Liver (tissue), 9 donors: ENCODE measurements around the gene MST1R. TPM values are rescaled to one million over a fixed set of nuclear protein-coding genes. Genes with fewer than 3 reads are reported as not detected.

Experiments
- DNase-seq: peaks from one replicate; pipeline ENCODE4 v3.0.0-alpha.2; 2017; ENCODE audit warnings: low spot score
- H3K27ac ChIP-seq, 2 donors: one replicate each; pipeline ENCODE4 v1.7.0; 2013; ENCODE audit warnings: inconsistent platforms in 2 of 2, low read length in 2 of 2, control low read depth in 1 of 2, low read depth in 1 of 2, mild to moderate bottlenecking in 1 of 2
- H3K27me3 ChIP-seq, 4 donors: one replicate each; pipeline versions ENCODE4 v1.6.1 to v1.7.0; 2013; ENCODE audit warnings: low read length in 3 of 4, inconsistent platforms in 1 of 4, mild to moderate bottlenecking in 1 of 4, moderate library complexity in 1 of 4; ENCODE audit not compliant: control insufficient read depth in 4 of 4, insufficient read depth in 4 of 4
- H3K36me3 ChIP-seq, 4 donors: one replicate each; pipeline versions ENCODE4 v1.6.1 to v1.7.0; 2013; ENCODE audit warnings: low read length in 3 of 4, mild to moderate bottlenecking in 3 of 4, low read depth in 1 of 4, moderate library complexity in 1 of 4; ENCODE audit not compliant: control insufficient read depth in 4 of 4, insufficient read depth in 3 of 4
- H3K4me1 ChIP-seq, 4 donors: one replicate each; pipeline versions ENCODE4 v1.6.1 to v1.7.0; 2013; ENCODE audit warnings: low read length in 3 of 4, mild to moderate bottlenecking in 3 of 4, moderate library complexity in 1 of 4; ENCODE audit not compliant: control insufficient read depth in 4 of 4, insufficient read depth in 4 of 4
- H3K4me3 ChIP-seq, 3 donors: one replicate each; pipeline versions ENCODE4 v1.6.1 to v1.7.0; 2013; ENCODE audit warnings: low read length in 3 of 3, control low read depth in 1 of 3, low read depth in 1 of 3, mild to moderate bottlenecking in 1 of 3
- H3K9ac ChIP-seq, 2 donors: one replicate each; pipeline ENCODE4 v1.7.0; 2013; ENCODE audit warnings: low read length in 2 of 2, mild to moderate bottlenecking in 2 of 2, moderate library complexity in 2 of 2, control low read depth in 1 of 2, low read depth in 1 of 2
- H3K9me3 ChIP-seq, 4 donors: one replicate each; pipeline versions ENCODE4 v1.6.1 to v1.7.0; 2013; ENCODE audit warnings: low read length in 3 of 4; ENCODE audit not compliant: control insufficient read depth in 4 of 4
- CTCF ChIP-seq: fragments of 150-350 bp; IDR thresholded peaks from 2 replicates; pipeline ENCODE4 v1.5.1; 2017; ENCODE audit warnings: improper control_type of control experiment, low read depth, low read length; ENCODE audit not compliant: missing input control
- EGR1 ChIP-seq, 2 donors: IDR thresholded peaks; 2 replicates each; pipeline ENCODE4 v1.6.1; 2016 to 2018; ENCODE audit warnings: antibody characterized with exemption in 2 of 2, low read depth in 2 of 2
- FOXA1 ChIP-seq: IDR thresholded peaks from 2 replicates; pipeline ENCODE4 v1.6.1; 2016; ENCODE audit warnings: antibody characterized with exemption
- FOXA2 ChIP-seq: IDR thresholded peaks from 2 replicates; pipeline ENCODE4 v1.6.1; 2016; ENCODE audit warnings: antibody characterized with exemption
- GABPA ChIP-seq, 2 donors: IDR thresholded peaks in 1 of 2; conservative IDR thresholded peaks in 1 of 2; 2 replicates each; pipeline ENCODE4 v1.6.1; 2016; ENCODE audit warnings: antibody characterized with exemption in 2 of 2, mild to moderate bottlenecking in 1 of 2, moderate library complexity in 1 of 2
- HNF4A ChIP-seq, 2 donors: conservative IDR thresholded peaks; 2 replicates each; pipeline ENCODE4 v1.6.1; 2016; ENCODE audit warnings: antibody characterized with exemption in 2 of 2, mild to moderate bottlenecking in 2 of 2
- JUND ChIP-seq, 2 donors: IDR thresholded peaks; 2 replicates each; pipeline ENCODE4 v1.6.1; 2016; ENCODE audit warnings: antibody characterized with exemption in 2 of 2
- NR2F2 ChIP-seq: IDR thresholded peaks from 2 replicates; pipeline ENCODE4 v1.6.1; 2016; ENCODE audit warnings: antibody characterized with exemption
- RXRA ChIP-seq, 2 donors: IDR thresholded peaks; 2 replicates each; pipeline ENCODE4 v1.6.1; 2017 to 2018; ENCODE audit warnings: antibody characterized with exemption in 2 of 2, mild to moderate bottlenecking in 1 of 2
- SP1 ChIP-seq: IDR thresholded peaks from 2 replicates; pipeline ENCODE4 v1.6.1; 2018; ENCODE audit warnings: antibody characterized with exemption, mild to moderate bottlenecking
- TAF1 ChIP-seq: conservative IDR thresholded peaks from 2 replicates; pipeline ENCODE4 v1.6.1; 2016; ENCODE audit warnings: antibody characterized with exemption, mild to moderate bottlenecking
- YY1 ChIP-seq: IDR thresholded peaks from 2 replicates; pipeline ENCODE4 v1.6.1; 2016; ENCODE audit warnings: antibody characterized with exemption, mild to moderate bottlenecking
- ZBTB33 ChIP-seq: IDR thresholded peaks from 2 replicates; pipeline ENCODE4 v1.6.1; 2016; ENCODE audit warnings: antibody characterized with exemption
- WGBS: extraction: QIAGEN DNeasy Blood & Tissue Kit; methylation state at CpG from one replicate; pipeline ENCODE4 v1.1.7; 2013; 5-methylcytosine and 5-hydroxymethylcytosine counted together
- polyA plus RNA-seq, 2 donors: library from polyadenylated mRNA; stranded (reverse) in 1 of 2; unstranded in 1 of 2; fragments of 200-250 nt in 1 of 2; fragments of >200 nt in 1 of 2; fragmentation: Nextera tagmentation in 1 of 2; extraction: Ambion mirVana in 1 of 2; gene quantifications; one replicate each; pipeline versions ENCODE4 v1.2.1 to v1.2.3, GENCODE V29; 2013 to 2015
- total RNA-seq, 2 donors: library from RNA; depleted of rRNA; stranded (reverse); fragments of >200 nt; gene quantifications; one replicate each; pipeline ENCODE4 v1.2.3, GENCODE V29; 2014
- TF ChIP-seq, protein P1 (sequence below): IDR thresholded peaks from 2 replicates; pipeline ENCODE4 v1.6.1; 2016; ENCODE audit warnings: antibody characterized with exemption
- TF ChIP-seq, protein P2 (sequence below): IDR thresholded peaks from 2 replicates; pipeline ENCODE4 v1.6.1; 2016; ENCODE audit warnings: antibody characterized with exemption, mild to moderate bottlenecking
- TF ChIP-seq, protein P3 (sequence below): IDR thresholded peaks from 2 replicates; pipeline ENCODE4 v1.6.1; 2016; ENCODE audit warnings: antibody characterized with exemption
- donor health status: healthy.
- donor health status: healthy.
- donor health status: healthy.
- donor health status: healthy.
- donor health status: healthy.

The MST1R gene
- total and polyA plus RNA-seq, 4 donors, result 0.10 to 0.56 (median 0.33) TPM

- Histone ChIP-seq H3K36me3 (no peaks in the 10 kb centered on the region), H3K9ac (no peak overlapping the region), H3K27me3 (peaks cover 0 to 4% (median 3%) of the 10 kb centered on the region in 4 donors), H3K9me3 (no peaks in the 10 kb centered on the region), H3K27ac (no peak overlapping the region), H3K4me3 (no peak overlapping the region), H3K4me1 (peaks cover 3 to 8% (median 6%) of the 10 kb centered on the region in 4 donors)
- DNase-seq, result no peak
- WGBS, result 58% methylated on average over 7 of the region's 7 CpGs
- TF ChIP-seq SP1, result no peak
- no peak for TF ChIP-seq HNF4A (conservative IDR thresholded peaks at IDR 0.05)
- no peak for TF ChIP-seq EGR1 (IDR thresholded peaks at IDR 0.05; ENCODE audit: low read depth in 2 of 2)
- no peak for TF ChIP-seq RXRA (IDR thresholded peaks at IDR 0.05)
- TF ChIP-seq, protein P1, sequence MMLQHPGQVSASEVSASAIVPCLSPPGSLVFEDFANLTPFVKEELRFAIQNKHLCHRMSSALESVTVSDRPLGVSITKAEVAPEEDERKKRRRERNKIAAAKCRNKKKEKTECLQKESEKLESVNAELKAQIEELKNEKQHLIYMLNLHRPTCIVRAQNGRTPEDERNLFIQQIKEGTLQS, result no peak
- TF ChIP-seq FOXA2, result no peak
- no peak for TF ChIP-seq TAF1
- no peak for TF ChIP-seq JUND (IDR thresholded peaks at IDR 0.05)
- TF ChIP-seq, protein P2, sequence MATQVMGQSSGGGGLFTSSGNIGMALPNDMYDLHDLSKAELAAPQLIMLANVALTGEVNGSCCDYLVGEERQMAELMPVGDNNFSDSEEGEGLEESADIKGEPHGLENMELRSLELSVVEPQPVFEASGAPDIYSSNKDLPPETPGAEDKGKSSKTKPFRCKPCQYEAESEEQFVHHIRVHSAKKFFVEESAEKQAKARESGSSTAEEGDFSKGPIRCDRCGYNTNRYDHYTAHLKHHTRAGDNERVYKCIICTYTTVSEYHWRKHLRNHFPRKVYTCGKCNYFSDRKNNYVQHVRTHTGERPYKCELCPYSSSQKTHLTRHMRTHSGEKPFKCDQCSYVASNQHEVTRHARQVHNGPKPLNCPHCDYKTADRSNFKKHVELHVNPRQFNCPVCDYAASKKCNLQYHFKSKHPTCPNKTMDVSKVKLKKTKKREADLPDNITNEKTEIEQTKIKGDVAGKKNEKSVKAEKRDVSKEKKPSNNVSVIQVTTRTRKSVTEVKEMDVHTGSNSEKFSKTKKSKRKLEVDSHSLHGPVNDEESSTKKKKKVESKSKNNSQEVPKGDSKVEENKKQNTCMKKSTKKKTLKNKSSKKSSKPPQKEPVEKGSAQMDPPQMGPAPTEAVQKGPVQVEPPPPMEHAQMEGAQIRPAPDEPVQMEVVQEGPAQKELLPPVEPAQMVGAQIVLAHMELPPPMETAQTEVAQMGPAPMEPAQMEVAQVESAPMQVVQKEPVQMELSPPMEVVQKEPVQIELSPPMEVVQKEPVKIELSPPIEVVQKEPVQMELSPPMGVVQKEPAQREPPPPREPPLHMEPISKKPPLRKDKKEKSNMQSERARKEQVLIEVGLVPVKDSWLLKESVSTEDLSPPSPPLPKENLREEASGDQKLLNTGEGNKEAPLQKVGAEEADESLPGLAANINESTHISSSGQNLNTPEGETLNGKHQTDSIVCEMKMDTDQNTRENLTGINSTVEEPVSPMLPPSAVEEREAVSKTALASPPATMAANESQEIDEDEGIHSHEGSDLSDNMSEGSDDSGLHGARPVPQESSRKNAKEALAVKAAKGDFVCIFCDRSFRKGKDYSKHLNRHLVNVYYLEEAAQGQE, result no peak
- TF ChIP-seq, protein P3, sequence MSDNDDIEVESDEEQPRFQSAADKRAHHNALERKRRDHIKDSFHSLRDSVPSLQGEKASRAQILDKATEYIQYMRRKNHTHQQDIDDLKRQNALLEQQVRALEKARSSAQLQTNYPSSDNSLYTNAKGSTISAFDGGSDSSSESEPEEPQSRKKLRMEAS, result no peak
- no peak for TF ChIP-seq GABPA (IDR thresholded peaks at IDR 0.05 in 1 of 2, conservative IDR thresholded peaks at IDR 0.05 in 1 of 2)
- TF ChIP-seq YY1, result no peak
- TF ChIP-seq CTCF, result no peak
- no peak for TF ChIP-seq FOXA1
Measured at GRCh38 chr3:49865198-49865784, 38.4 kb downstream of the MST1R start.

GRCh38 chr3:49864505-49864904 lies 39.2 kb downstream of the MST1R start:
- DNase-seq, result no peak
- 50% methylated on average over 5 of the region's 5 CpGs for WGBS
- TF ChIP-seq TAF1 (no peak), HNF4A (conservative IDR thresholded peaks at IDR 0.05) (no peak), SP1 (no peak), FOXA1 (no peak), GABPA (IDR thresholded peaks at IDR 0.05 in 1 of 2, conservative IDR thresholded peaks at IDR 0.05 in 1 of 2) (no peak), RXRA (IDR thresholded peaks at IDR 0.05) (no peak), ZBTB33 (no peak), NR2F2 (no peak), YY1 (no peak), FOXA2 (no peak)
- no peak overlapping the region for H3K9ac ChIP-seq
- H3K4me3 ChIP-seq, result no peak overlapping the region
- H3K27me3 ChIP-seq, result peaks cover 0 to 4% (median 3%) of the 10 kb centered on the region in 4 donors
- H3K36me3 ChIP-seq, result no peaks in the 10 kb centered on the region
- no peaks in the 10 kb centered on the region for H3K9me3 ChIP-seq
- no peak overlapping the region for H3K27ac ChIP-seq
- H3K4me1 ChIP-seq, result peaks cover 2 to 8% (median 3%) of the 10 kb centered on the region in 4 donors
